Measurements from ENCODE around the gene AXIN1. TPM values are rescaled to one million over a fixed set of nuclear protein-coding genes. Genes with fewer than 3 reads are reported as not detected.
A peak's percentile ranks its signal among the peaks of the same experiment; 100 is the strongest.
"Not testable (repeated sequence)": the region's sequence is repeated elsewhere in the genome, so short reads cannot be mapped to it uniquely, and the experiment has no call there.

AXIN1 gene
- total RNA-seq, 1 donor from 2014 or later, result 16.4 TPM

DNA sequence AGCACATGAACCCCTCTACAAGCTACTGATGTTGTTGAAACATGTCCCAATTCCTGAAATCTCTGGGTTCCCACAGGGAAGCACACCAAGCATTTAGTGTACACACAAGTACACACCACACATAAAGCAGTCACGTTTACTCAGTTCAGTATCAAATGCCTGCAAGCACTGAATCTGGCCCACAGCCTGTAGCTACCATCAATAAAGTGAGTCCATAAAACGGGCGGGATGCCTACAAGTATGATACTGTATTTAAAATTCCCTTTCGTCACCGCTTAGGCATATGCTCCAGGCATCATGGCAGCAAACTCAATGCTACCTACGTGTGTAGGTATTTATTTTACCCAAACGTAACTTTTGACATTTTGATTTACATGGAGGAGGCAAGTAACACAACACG is 2.3 kb downstream of the AXIN1 start:
- DNase-seq, result no peak
- Mint-ChIP-seq H3K27ac (ENCODE audit: unreplicated experiment) (no peak overlapping the region), H3K4me1 (ENCODE audit: low read depth, unreplicated experiment) (no peaks in the 10 kb centered on the region), H3K9me3 (ENCODE audit: unreplicated experiment) (peaks cover 8% of the 10 kb centered on the region), H3K36me3 (ENCODE audit: unreplicated experiment) (peaks cover 5% of the 10 kb centered on the region), H3K27me3 (ENCODE audit: unreplicated experiment) (no peaks in the 10 kb centered on the region), H3K4me3 (ENCODE audit: unreplicated experiment) (no peak overlapping the region)
- no peak for TF ChIP-seq CTCF (IDR thresholded peaks at IDR 0.05; ENCODE audit: partially characterized antibody, unreplicated experiment)

DNA sequence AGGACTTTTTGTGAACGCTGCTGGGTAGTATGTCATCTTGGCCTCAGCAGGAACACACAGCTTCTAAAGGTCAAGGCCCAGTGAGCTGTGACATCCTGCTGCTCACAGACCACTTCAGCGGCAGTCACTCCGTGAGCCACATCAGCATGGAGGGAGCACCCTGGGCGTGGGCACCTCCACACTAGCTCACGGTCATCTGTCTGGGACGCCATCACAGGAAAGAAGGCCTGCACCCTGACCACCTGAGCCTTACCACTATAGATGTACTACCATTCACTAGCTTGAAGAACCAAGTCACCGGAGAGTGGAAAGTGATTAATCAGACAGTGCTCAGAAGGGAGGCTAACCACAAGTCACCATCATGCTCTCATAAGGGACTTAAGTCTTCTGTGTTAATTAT is 3.3 kb downstream of the AXIN1 start:
- Mint-ChIP-seq H3K9me3 (ENCODE audit: unreplicated experiment) (peaks cover 8% of the 10 kb centered on the region), H3K36me3 (ENCODE audit: unreplicated experiment) (peaks cover 11% of the 10 kb centered on the region), H3K4me3 (ENCODE audit: unreplicated experiment) (no peak overlapping the region), H3K4me1 (ENCODE audit: low read depth, unreplicated experiment) (no peaks in the 10 kb centered on the region), H3K27me3 (ENCODE audit: unreplicated experiment) (no peaks in the 10 kb centered on the region), H3K27ac (ENCODE audit: unreplicated experiment) (no peak overlapping the region)
- no peak for DNase-seq
- no peak for TF ChIP-seq CTCF (IDR thresholded peaks at IDR 0.05; ENCODE audit: partially characterized antibody, unreplicated experiment)

- H3K9me3 Mint-ChIP-seq (ENCODE audit: unreplicated experiment); H3K4me1 Mint-ChIP-seq (ENCODE audit: low read depth, unreplicated experiment); H3K27me3 Mint-ChIP-seq (ENCODE audit: unreplicated experiment); DNase-seq; H3K27ac Mint-ChIP-seq (ENCODE audit: unreplicated experiment); H3K4me3 Mint-ChIP-seq (ENCODE audit: unreplicated experiment): not testable (repeated sequence)
- peaks cover 11% of the 10 kb centered on the region for H3K36me3 Mint-ChIP-seq (ENCODE audit: unreplicated experiment)
Observed at GRCh38 chr16:348495-348894, 4.0 kb downstream of the AXIN1 start.

GRCh38 chr16:347203-347602 is 5.3 kb downstream of the AXIN1 start:
- TF ChIP-seq CTCF (IDR thresholded peaks at IDR 0.05; ENCODE audit: partially characterized antibody, unreplicated experiment), result no peak

DNA sequence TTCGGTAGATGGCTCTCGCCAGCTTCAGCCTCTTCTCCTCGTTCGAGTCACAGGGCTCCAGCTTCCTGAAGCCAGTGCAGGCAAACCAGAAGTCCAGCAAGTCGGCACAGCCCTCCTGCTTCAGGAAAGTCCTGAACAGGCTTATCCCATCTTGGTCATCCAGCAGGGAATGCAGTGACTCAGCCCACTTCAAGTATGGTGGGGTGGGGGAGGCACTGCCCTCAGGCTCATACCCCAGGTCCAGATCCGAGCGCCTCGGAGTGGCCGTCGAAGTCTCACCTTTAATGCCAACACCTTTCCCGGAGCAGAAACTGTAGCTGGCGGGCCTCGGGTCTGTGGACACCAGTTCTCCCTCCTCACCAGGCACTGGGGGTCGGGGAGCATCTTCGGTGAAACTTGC is 5.9 kb downstream of the AXIN1 start:
- Mint-ChIP-seq H3K9me3 (ENCODE audit: unreplicated experiment) (peaks cover 6% of the 10 kb centered on the region), H3K4me3 (ENCODE audit: unreplicated experiment) (no peak overlapping the region), H3K4me1 (ENCODE audit: low read depth, unreplicated experiment) (no peaks in the 10 kb centered on the region), H3K36me3 (ENCODE audit: unreplicated experiment) (peaks cover 11% of the 10 kb centered on the region), H3K27ac (ENCODE audit: unreplicated experiment) (no peak overlapping the region), H3K27me3 (ENCODE audit: unreplicated experiment) (peaks cover 2% of the 10 kb centered on the region)
- no peak for TF ChIP-seq CTCF (IDR thresholded peaks at IDR 0.05; ENCODE audit: partially characterized antibody, unreplicated experiment)
- no peak for DNase-seq

More at GRCh38 chr16:347203-347602, 5.3 kb downstream of the AXIN1 start:
- no peak for DNase-seq
- H3K36me3 Mint-ChIP-seq (ENCODE audit: unreplicated experiment), result peaks cover 11% of the 10 kb centered on the region
- H3K4me3 Mint-ChIP-seq (ENCODE audit: unreplicated experiment), result peak overlapping the region; percentile 13
- peaks cover 8% of the 10 kb centered on the region for H3K9me3 Mint-ChIP-seq (ENCODE audit: unreplicated experiment)
- H3K27me3 Mint-ChIP-seq (ENCODE audit: unreplicated experiment), result peaks cover 2% of the 10 kb centered on the region
- H3K4me1 Mint-ChIP-seq (ENCODE audit: low read depth, unreplicated experiment), result no peaks in the 10 kb centered on the region
- H3K27ac Mint-ChIP-seq (ENCODE audit: unreplicated experiment), result no peak overlapping the region

GRCh38 chr16:345772-346171 is 6.8 kb downstream of the AXIN1 start:
- TF ChIP-seq CTCF (IDR thresholded peaks at IDR 0.05; ENCODE audit: partially characterized antibody, unreplicated experiment), result no peak
- peaks cover 11% of the 10 kb centered on the region for H3K36me3 Mint-ChIP-seq (ENCODE audit: unreplicated experiment)

More at GRCh38 chr16:345772-346171, 6.8 kb downstream of the AXIN1 start:
- Mint-ChIP-seq H3K4me1 (ENCODE audit: low read depth, unreplicated experiment) (no peaks in the 10 kb centered on the region), H3K27me3 (ENCODE audit: unreplicated experiment) (peaks cover 2% of the 10 kb centered on the region), H3K27ac (ENCODE audit: unreplicated experiment) (no peak overlapping the region), H3K4me3 (ENCODE audit: unreplicated experiment) (no peak overlapping the region), H3K9me3 (ENCODE audit: unreplicated experiment) (peaks cover 6% of the 10 kb centered on the region)
- no peak for DNase-seq
